ENCODE results near the gene SCGN. TPM values are rescaled to one million over a fixed set of nuclear protein-coding genes. Genes with fewer than 3 reads are reported as not detected.

Gene SCGN
- polyA plus RNA-seq, 2 of the 4 experiments (the other 2 are of a cell fraction), result 0.13 to 0.17 TPM

- TF ChIP-seq ESRRA (IDR thresholded peaks at IDR 0.05; ENCODE audit: borderline replicate concordance, low read length) (no peak), ELK1 (IDR thresholded peaks at IDR 0.05; ENCODE audit: low read depth, low read length) (no peak), ATOH8 (CRISPR knock-in tag; IDR thresholded peaks at IDR 0.05; ENCODE audit: low read depth) (no peak), KDM1A (IDR thresholded peaks at IDR 0.05; ENCODE audit: low read depth) (no peak), FOSL2 (IDR thresholded peaks at IDR 0.05) (no peak), FOSL2 (CRISPR knock-in tag; IDR thresholded peaks at IDR 0.05) (no peak), HOXA7 (CRISPR knock-in tag; IDR thresholded peaks at IDR 0.05) (no peak), MAX (IDR thresholded peaks at IDR 0.05) (no peak)
- FAIRE-seq (no peak), DNase-seq (ENCODE audit: low read depth in 1 of 2, low spot score in 1 of 2) (no peak), ATAC-seq (no peak)
- WGBS (ENCODE audit: missing lambda C conversion rate), result 61% methylated on average over 2 of the region's 2 CpGs
- POLR2A ChIA-PET, result no interaction called here
- Histone ChIP-seq H3K4me3 (no peak overlapping the region), H3K27ac (no peak overlapping the region), H3K4me2 (no peak overlapping the region), H3K4me1 (0 out of 3 replicates have a peak, but pooled peaks cover 3% of the 10 kb centered on the region), H3K9me3 (no peaks in the 10 kb centered on the region)
- CTCF ChIA-PET, result no interaction called here
These were observed 97.8 kb downstream of the SCGN start for GRCh38 chr6:25749837-25750236.

- ATAC-seq, result no peak
- no peak for DNase-seq (ENCODE audit: low read depth in 1 of 2, low spot score in 1 of 2)
- H3K4me1 ChIP-seq, result 0 out of 3 replicates have a peak, but pooled peaks cover 3% of the 10 kb centered on the region
- no peak for FAIRE-seq
- H3K27ac ChIP-seq, result no peak overlapping the region
- ChIA-PET CTCF (no interaction called here), POLR2A (no interaction called here)
- 47% methylated on average over 3 of the region's 3 CpGs for WGBS (ENCODE audit: missing lambda C conversion rate)
- H3K4me2 ChIP-seq, result no peak overlapping the region
- no peak overlapping the region for H3K4me3 ChIP-seq
- no peaks in the 10 kb centered on the region for H3K9me3 ChIP-seq
- no peak for TF ChIP-seq SREBF2 (IDR thresholded peaks at IDR 0.05)
- no peak for TF ChIP-seq KDM5A (IDR thresholded peaks at IDR 0.05)
- no peak for TF ChIP-seq HES2 (IDR thresholded peaks at IDR 0.05)
- no peak for TF ChIP-seq FOSL2 (IDR thresholded peaks at IDR 0.05)
- no peak for TF ChIP-seq FOSL2 (CRISPR knock-in tag; IDR thresholded peaks at IDR 0.05)
- no peak for TF ChIP-seq CHD2 (IDR thresholded peaks at IDR 0.05; ENCODE audit: low read length, partially characterized antibody)
- no peak for TF ChIP-seq HEYL (CRISPR knock-in tag; IDR thresholded peaks at IDR 0.05)
- TF ChIP-seq GATA3 (IDR thresholded peaks at IDR 0.05; ENCODE audit: borderline replicate concordance), result no peak
- no peak for TF ChIP-seq TP53 (CRISPR knock-in tag; IDR thresholded peaks at IDR 0.05)
- TF ChIP-seq CBX2 (IDR thresholded peaks at IDR 0.05; ENCODE audit: borderline replicate concordance, low read depth), result no peak
- TF ChIP-seq MAZ (IDR thresholded peaks at IDR 0.05; ENCODE audit: borderline replicate concordance, low read depth, low read length), result no peak
- no peak for TF ChIP-seq RAD21 (conservative IDR thresholded peaks at IDR 0.05 in 1 of 2, IDR thresholded peaks at IDR 0.05 in 1 of 2)
- TF ChIP-seq JUN (IDR thresholded peaks at IDR 0.05), result no peak
These were observed 98.9 kb downstream of the SCGN start for GRCh38 chr6:25750906-25751305.

Other genes starting within 250 kb of the SCGN start
- 0.05 and 0.12 TPM in 2 replicates for gene SLC17A4, start 102.5 kb downstream of the SCGN start, polyA plus RNA-seq (2011; rRNA removed)
- gene SLC17A4, start 102.5 kb downstream of the SCGN start, polyA plus RNA-seq (2017; fragmentation: RNase III; extraction: RNeasy Plus Mini Kit Qiagen cat#74134 plus additional on column Dnase treatment), result 0.04 TPM in 2 of 3 replicates, not detected in the other
- gene SLC17A1, start 179.8 kb downstream of the SCGN start, polyA plus RNA-seq (2011; rRNA removed), result 1.1 and 1.2 TPM in 2 replicates
- 0.51 to 0.79 TPM (median 0.57 TPM) in 3 replicates for gene SLC17A1, start 179.8 kb downstream of the SCGN start, polyA plus RNA-seq (2017; fragmentation: RNase III; extraction: RNeasy Plus Mini Kit Qiagen cat#74134 plus additional on column Dnase treatment)
- 7.5 and 9.0 TPM in 2 replicates for gene SLC17A3, start 222.0 kb downstream of the SCGN start, polyA plus RNA-seq (2011; rRNA removed)
- gene SLC17A3, start 222.0 kb downstream of the SCGN start, polyA plus RNA-seq (2017; fragmentation: RNase III; extraction: RNeasy Plus Mini Kit Qiagen cat#74134 plus additional on column Dnase treatment), result 3.8 to 5.3 TPM (median 4.4 TPM) in 3 replicates